Astrocyte of the spinal cord (primary cell): Measurements from ENCODE around the gene IL22RA2.
"Not testable (repeated sequence)": the region's sequence is repeated elsewhere in the genome, so short reads cannot be mapped to it uniquely, and the experiment has no call there.

Experiments
- DNase-seq: peaks from one replicate; pipeline ENCODE4 v3.0.0; 2011; ENCODE audit warnings: low read depth, low spot score
- H3K4me3 ChIP-seq: 2 replicates; pipeline ENCODE4 v1.5.1; 2011; ENCODE audit warnings: low read depth, mild to moderate bottlenecking, low read length, moderate library complexity
- CTCF ChIP-seq: IDR thresholded peaks from 2 replicates; pipeline ENCODE4 v1.5.1; 2012; ENCODE audit warnings: low read depth, mild to moderate bottlenecking, low read length, inconsistent platforms
- in situ Hi-C: cut with HindIII; loops from 2 replicates; pipeline ENCODE4 v1.10.0; 2017; ENCODE audit warnings: low sequenced_read_pairs

The IL22RA2 gene

GRCh38 chr6:137115658-137116057, 57.8 kb downstream of the IL22RA2 start:
- TF ChIP-seq CTCF: no peak

GRCh38 chr6:137112067-137112355, 61.4 kb downstream of the IL22RA2 start:
- in situ Hi-C loops: no loop called here
- no peak for TF ChIP-seq CTCF
- no peak overlapping the region for H3K4me3 ChIP-seq
- peak; percentile 42 for DNase-seq

More at GRCh38 chr6:137115658-137116057, 57.8 kb downstream of the IL22RA2 start:
- in situ Hi-C loops: no loop called here
- H3K4me3 ChIP-seq: no peak overlapping the region
- no peak for DNase-seq

GRCh38 chr6:137111296-137112066, 62.0 kb downstream of the IL22RA2 start:
- no peak overlapping the region for H3K4me3 ChIP-seq
- TF ChIP-seq CTCF: no peak
- DNase-seq: no peak
- in situ Hi-C loops: no loop called here

GRCh38 chr6:137107767-137108105, 65.7 kb downstream of the IL22RA2 start:
- TF ChIP-seq CTCF: no peak
- no peak for DNase-seq
- no peak overlapping the region for H3K4me3 ChIP-seq
- in situ Hi-C loops: no loop called here

GRCh38 chr6:137107047-137107766, 66.2 kb downstream of the IL22RA2 start:
- in situ Hi-C loops, DNase-seq, H3K4me3 ChIP-seq: not testable (repeated sequence)

GRCh38 chr6:137106183-137106582, 67.3 kb downstream of the IL22RA2 start:
- no peak for DNase-seq
- in situ Hi-C loops: no loop called here
- TF ChIP-seq CTCF: no peak
- H3K4me3 ChIP-seq: no peak overlapping the region

- in situ Hi-C loops: no loop called here
These were observed 68.1 kb downstream of the IL22RA2 start for GRCh38 chr6:137105375-137105774.

More at GRCh38 chr6:137105375-137105774, 68.1 kb downstream of the IL22RA2 start:
- DNase-seq: no peak
- H3K4me3 ChIP-seq: no peak overlapping the region
- TF ChIP-seq CTCF: no peak
